Loucy (cell line): ENCODE measurements around the gene IWS1.

ENCODE experiments used
- CTCF ChIP-seq: fragments of 200-600 bp; sonication (generic); conservative IDR thresholded peaks from 2 replicates; pipeline ENCODE4 v1.5.1; 2014; ENCODE audit warnings: mild to moderate bottlenecking, antibody characterized with exemption, low read length
- EZH2phosphoT487 ChIP-seq: fragments of 200-600 bp; IDR thresholded peaks from 2 replicates; pipeline ENCODE4 v1.6.1; 2018; ENCODE audit warnings: antibody characterized with exemption, mild to moderate bottlenecking, moderate library complexity, borderline replicate concordance

- TF ChIP-seq EZH2phosphoT487 (no peak), CTCF (no peak)
These were observed 36.0 kb downstream of the IWS1 start for GRCh38 chr2:127490283-127490682.
